GM21360 (cell line): ENCODE measurements around the gene MAP2K6.

Experiments used
- ATAC-seq: cut with Tn5 transposase; IDR thresholded peaks from one replicate; pipeline ENCODE4 v1.9.1; 2021; ENCODE audit warnings: mild to moderate bottlenecking, moderate library complexity; ENCODE audit not compliant: unreplicated experiment

The MAP2K6 gene

GRCh38 chr17:69528035-69528434 lies 113.5 kb downstream of the MAP2K6 start:
- no peak for ATAC-seq

- no peak for ATAC-seq
Measured at GRCh38 chr17:69533481-69534234, 119.2 kb downstream of the MAP2K6 start.

DNA sequence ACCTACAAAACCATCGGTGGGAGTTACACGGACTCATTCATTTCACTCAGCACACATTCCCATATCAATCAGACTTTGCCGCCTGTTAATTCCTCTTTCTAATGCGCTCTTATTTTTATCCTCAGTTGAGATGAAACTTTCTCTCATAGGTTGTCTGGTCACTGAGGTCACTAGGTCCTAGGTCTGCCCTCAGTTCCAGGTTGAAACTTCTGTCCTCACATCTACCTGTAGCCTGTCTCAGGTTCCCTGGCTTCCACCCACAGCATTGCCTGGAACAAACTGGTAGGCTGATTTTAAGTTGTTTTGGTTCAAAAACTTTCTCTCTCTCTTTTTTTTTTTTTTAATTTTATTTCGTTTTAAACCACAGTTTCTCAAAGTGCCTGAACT lies 119.7 kb downstream of the MAP2K6 start:
- ATAC-seq = no peak

- ATAC-seq = no peak
Measured at GRCh38 chr17:69535016-69535570, 120.6 kb downstream of the MAP2K6 start.

DNA sequence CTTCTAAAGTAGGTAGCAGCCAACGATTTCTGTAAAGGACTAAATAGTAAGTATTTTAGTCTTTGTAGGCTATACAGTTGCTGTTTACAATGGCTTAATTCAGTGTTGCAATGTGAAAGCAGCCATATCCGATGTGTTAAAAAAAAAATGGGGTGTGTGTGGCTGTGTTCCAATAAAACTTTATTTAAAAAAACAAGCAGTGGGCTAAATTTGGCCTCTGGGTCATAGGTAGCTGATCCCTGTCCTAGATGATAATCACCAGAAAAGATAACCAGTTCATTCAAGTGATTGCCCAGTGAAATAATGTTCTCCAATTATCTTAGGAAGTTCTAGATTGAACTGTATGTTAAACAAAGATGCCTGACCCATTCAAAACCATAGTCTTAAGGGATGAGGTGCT lies 124.3 kb downstream of the MAP2K6 start:
- ATAC-seq = no peak

DNA sequence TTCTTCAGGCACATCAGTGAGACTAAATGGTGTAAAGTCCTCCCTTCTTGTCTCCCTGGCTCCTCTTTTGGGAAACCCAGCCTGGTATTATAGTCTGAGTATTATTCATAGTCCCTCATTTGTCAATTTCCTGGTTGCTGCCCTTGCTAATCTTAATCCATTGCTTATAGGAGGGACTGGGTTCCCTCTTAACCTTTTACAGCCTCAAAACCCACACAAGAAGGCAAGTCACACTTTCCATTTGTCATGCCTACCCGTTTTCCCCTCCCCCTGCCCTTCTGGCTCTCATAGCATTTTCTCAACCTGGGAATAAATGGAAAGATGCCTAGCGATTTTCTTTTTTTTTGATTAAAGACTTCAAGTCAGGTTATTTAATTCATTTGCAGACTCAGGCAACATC lies 124.8 kb downstream of the MAP2K6 start:
- no peak for ATAC-seq

- ATAC-seq = no peak
Measured at GRCh38 chr17:69539781-69540319, 125.4 kb downstream of the MAP2K6 start.

DNA sequence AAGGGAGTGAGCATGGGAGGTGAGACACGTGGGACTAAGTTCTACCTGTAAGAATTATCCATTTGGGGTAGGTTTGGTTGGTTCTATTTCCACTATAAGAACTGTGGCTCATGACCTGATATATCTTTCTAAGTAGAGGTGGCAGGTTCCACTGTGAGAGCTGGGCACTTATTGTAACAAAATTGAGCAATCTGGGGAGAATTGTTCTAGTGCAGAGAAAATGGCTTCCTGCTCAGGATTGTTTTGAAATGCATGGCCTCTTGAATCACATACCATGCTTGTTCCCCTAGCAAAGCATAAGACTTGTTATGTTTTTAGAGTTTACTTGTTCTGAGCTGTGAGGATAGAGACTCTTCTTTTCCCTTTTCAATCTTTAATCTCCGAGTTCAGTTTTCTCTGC lies 125.9 kb downstream of the MAP2K6 start:
- ATAC-seq = no peak

DNA sequence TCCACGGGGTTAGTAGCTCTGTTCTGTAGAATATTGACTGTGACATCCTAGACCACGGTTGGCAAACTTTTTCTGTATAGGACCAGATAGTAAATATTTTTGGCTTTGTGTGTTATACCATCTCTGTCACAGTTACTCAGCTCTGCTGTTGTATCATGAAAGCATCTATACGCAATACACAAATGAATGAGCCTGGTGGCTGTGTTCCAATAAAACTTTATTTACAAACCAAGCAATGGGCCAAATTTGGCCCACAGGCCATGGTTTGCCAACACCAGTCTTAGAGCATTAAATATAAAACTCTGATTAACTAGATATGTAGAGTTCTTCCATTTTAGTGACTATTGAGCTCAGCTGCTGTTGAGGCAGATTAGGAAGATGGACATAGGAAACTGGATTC lies 132.7 kb downstream of the MAP2K6 start:
- no peak for ATAC-seq

DNA sequence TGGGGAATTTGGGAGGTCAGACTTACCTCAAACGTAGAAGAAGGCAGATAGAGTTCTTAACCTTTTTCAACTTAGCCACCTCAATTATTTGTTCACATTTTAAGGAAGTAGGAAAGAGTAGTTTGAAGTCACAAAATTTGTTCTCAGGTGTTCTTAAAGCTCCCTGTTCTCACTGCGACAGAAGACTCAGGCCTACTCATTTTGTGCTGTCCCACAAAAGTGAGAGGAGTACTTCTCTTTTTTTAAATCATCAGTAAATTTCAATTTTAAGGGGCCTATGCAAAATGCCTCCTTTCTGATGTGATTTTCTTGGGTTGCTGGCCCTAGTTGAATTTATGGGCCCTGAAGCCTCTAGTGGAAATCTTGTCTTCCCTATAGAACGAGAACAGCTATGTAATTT lies 133.4 kb downstream of the MAP2K6 start:
- ATAC-seq = peak; percentile 63

DNA sequence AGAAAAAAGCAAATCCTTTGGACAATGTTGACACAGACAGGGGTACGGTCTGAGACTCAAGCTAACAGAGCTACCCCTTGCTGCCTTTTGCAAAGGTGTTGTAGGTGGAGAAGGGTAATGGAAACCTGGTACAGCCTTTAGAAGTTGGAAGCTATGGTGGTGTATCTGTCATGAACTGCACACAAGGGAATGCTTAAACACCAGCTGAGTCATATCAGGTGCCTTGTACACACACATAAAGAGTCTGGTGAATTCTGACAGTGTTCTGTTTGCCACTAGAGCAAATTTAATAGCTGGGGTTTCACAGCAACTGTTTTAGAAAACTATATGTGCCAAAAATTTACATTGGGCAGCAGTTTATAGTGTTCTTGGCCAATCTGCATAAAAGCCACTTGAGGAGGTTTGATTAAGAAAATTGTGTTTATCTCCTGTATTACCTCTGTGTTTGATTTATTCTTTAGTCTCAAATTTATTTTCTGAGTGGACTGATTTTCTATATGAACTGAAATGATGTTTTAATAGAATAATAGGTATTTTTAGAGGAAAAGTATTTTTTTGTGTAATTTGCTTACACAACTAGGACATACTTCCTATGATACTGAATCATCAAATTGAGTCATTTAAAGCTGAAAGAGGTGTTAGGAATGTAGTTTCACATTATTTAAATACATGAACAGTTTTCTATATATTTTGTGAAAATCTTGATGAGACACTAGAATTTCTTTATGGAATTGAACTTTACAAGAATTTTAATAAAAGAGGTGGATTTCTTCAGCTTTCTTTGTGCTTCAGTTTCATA lies 136.9 kb downstream of the MAP2K6 start:
- peak; percentile 44 for ATAC-seq

GRCh38 chr17:69552986-69553667 lies 138.6 kb downstream of the MAP2K6 start:
- no peak for ATAC-seq

GRCh38 chr17:69555056-69555455 lies 140.6 kb downstream of the MAP2K6 start:
- ATAC-seq = no peak

- no peak for ATAC-seq
Measured at GRCh38 chr17:69557339-69557738, 142.8 kb downstream of the MAP2K6 start.

- ATAC-seq = no peak
Measured at GRCh38 chr17:69558796-69559195, 144.3 kb downstream of the MAP2K6 start.

DNA sequence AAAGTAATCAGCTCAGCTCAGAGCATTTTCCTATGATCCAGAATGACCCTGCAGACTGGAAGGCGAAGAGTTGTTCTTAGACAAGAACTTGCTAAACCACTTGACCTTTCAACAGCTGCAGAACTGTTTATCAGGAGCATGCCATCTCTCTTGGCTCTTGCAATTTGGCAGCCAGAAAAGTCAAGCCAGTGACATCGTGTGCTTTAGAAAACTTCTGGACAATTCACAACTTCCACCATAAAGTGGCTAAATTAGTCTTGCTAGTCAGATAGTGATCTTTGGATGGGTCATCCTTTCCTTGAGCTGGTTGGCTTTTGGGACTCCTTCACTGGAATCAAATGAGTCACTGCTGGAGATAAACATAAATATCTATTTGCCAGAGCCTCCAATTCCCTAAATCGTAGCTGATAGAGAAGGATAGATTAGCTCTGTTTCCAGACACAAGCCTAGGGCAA lies 146.5 kb downstream of the MAP2K6 start:
- ATAC-seq = no peak

GRCh38 chr17:69561462-69561861 lies 147.0 kb downstream of the MAP2K6 start:
- ATAC-seq = no peak

GRCh38 chr17:69565447-69565846 lies 150.9 kb downstream of the MAP2K6 start:
- no peak for ATAC-seq

GRCh38 chr17:69567130-69567529 lies 152.6 kb downstream of the MAP2K6 start:
- no peak for ATAC-seq

DNA sequence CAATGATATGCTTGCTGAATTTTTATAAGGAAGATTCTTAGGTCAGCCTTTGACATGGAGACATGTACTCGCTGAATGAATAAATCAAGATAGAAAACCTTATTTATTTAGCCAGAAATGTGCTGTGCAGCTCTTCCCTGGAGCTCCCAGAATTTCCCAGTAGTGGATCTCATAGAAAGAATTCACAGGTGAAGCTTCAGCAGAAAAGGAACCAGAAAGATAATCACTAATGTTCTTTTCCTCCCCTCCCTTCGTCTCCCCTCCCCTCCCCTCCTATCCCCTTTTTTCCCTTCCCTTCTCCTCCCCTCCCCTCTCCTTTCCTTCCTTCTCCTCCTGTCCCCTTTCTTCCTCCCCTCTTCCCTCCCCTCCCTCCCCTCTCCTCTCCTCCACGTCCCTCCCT lies 158.2 kb downstream of the MAP2K6 start:
- ATAC-seq = no peak

- ATAC-seq = no peak
Measured at GRCh38 chr17:69573396-69573795, 158.9 kb downstream of the MAP2K6 start.
